Measurements from ENCODE around the gene PTPA.

GRCh38 chr9:129142138-129142935 lies 31.1 kb downstream of the PTPA start:
- TF ChIP-seq ZNF670 (tag by site-specific recombination; IDR thresholded peaks at IDR 0.05; ENCODE audit: low read depth) (no peak), ZSCAN5A (tag by site-specific recombination; IDR thresholded peaks at IDR 0.05) (no peak), CTCF (tag by site-specific recombination; IDR thresholded peaks at IDR 0.05) (no peak), ZNF148 (tag by site-specific recombination; IDR thresholded peaks at IDR 0.05; ENCODE audit: borderline replicate concordance) (no peak), ZFHX2 (tag by site-specific recombination; conservative IDR thresholded peaks at IDR 0.05) (no peak), ZNF426 (tag by site-specific recombination; IDR thresholded peaks at IDR 0.05) (no peak), PBX3 (CRISPR knock-in tag; IDR thresholded peaks at IDR 0.05) (no peak), YY1 (tag by site-specific recombination; IDR thresholded peaks at IDR 0.05) (no peak), SP2 (tag by site-specific recombination; IDR thresholded peaks at IDR 0.05) (no peak), PATZ1 (tag by site-specific recombination; IDR thresholded peaks at IDR 0.05) (no peak)

Measured in HEK293 (cell line).